ENCODE measurements around the gene HOXB6. TPM values are rescaled to one million over a fixed set of nuclear protein-coding genes. Genes with fewer than 3 reads are reported as not detected.

Gene HOXB6
- total RNA-seq, 1 donor from 2014 or later: 0.83 TPM

DNA sequence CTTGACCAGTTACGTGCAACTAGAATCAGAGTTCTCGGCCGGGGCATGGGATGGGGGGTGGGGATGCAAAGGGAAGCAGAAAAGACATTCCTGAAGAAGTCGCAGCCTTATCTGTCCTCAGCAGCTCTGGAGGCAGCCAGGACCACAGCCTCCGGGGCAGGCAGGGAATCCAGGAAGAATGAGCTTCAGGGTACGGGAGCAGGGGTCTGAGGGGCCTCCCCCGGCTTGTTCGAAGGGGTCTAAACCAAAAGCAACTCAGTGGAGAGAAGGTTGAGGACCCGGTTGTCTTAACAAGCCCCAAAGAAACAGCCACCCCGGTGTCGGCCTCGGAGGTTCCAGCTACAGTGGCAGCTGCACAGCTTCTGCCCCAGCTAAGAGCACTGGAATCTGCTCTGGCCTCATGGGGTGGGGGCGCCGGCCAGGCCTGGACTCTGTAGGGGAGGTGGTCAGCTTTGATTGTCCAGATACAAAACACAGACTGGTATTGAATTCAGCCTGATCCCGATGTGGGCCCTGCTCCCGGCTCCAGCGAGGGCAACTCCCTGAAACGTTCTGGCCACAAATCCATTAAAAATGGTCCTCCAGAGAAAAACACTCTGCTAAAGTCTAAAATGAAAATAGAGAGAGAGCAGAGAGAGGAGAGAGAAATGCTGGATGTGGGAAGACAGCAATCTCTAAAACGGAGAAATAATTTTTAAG lies 34.3 kb downstream of the HOXB6 start:
- ATAC-seq (peak; percentile 31), DNase-seq (ENCODE audit: low spot score) (no peak)

DNA sequence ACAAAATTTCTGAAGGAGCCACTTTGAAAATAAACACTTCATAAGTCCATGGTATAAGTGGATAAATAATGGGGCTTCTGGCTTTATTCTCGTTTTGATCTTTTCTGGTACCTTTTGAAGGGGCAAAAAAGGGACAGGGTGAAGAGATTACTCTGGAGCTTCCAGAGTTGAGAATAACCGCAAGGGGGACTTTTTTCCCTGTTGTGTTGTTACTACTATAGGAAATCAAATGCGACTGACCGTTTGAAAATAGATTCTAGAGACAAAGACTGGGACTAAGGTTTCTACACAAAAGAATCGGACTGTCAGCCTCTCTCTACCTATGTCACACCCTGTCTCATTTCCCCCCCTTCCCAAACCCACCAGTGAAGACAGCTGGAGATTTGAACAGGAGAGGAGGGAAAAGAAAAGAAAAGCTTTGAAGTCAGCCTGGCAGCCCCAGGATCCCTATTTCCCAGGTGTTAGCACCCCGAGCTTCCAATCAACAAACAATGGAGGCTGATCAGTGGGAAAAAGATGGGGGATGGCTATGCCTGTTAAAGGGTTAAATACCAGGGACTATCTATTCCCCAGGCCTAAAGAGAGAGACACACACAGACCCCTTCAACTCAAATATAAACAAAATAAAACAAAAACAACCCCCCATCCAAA lies 35.0 kb downstream of the HOXB6 start:
- ATAC-seq: no peak
- DNase-seq (ENCODE audit: low spot score): no peak

DNA sequence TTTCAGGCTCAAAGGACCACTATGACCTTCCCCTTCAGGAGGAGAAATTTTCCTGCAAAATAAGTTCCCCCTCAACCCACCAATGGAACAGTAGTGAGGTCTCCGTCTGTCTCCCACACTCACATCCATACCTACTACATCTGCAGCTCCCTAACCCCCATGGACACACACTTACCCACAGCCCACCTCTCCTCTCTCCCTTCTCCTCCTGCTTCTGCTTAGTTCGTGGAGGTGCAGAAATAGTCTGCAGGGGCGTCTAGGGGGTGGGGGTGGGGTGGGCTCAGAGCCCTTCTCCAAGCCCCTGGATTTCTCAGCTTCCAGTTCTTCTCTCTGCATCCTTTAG lies 35.6 kb downstream of the HOXB6 start:
- no peak for ATAC-seq
- no peak for DNase-seq (ENCODE audit: low spot score)

DNA sequence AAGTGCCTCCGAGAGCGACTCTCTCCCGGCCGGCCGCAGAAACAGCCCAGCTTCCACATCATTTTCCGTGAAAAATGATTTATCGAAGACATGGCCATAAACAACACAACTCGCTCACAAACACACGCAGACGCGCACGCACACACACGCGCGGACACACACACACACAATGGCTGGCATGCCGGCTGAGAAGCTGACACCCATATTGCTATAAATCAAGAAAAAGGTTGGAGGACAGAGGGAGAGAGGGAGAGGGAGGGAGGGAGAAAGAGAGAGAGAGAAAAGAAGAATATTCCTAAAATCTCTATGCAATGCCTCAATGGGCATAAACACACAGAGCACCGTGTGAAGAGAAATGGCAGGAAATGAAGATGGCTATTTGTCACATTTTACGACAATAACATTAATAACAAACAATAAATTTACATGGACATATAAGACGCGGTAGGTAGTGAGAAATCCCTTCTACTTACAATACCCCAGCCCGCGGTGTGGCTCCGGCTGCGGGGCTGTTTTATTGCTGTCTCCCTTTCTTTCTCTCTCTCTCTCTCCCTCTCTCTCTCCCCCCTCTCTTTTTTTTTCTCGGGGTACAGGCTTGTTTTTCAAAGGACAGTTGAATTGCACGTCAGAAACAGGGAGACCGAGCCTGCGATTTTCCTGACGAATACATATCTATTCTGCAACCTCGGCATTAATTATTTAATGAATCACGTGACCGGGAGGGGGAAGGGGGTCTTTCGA lies 36.1 kb downstream of the HOXB6 start:
- DNase-seq (ENCODE audit: low spot score) (no peak), ATAC-seq (no peak)

DNA sequence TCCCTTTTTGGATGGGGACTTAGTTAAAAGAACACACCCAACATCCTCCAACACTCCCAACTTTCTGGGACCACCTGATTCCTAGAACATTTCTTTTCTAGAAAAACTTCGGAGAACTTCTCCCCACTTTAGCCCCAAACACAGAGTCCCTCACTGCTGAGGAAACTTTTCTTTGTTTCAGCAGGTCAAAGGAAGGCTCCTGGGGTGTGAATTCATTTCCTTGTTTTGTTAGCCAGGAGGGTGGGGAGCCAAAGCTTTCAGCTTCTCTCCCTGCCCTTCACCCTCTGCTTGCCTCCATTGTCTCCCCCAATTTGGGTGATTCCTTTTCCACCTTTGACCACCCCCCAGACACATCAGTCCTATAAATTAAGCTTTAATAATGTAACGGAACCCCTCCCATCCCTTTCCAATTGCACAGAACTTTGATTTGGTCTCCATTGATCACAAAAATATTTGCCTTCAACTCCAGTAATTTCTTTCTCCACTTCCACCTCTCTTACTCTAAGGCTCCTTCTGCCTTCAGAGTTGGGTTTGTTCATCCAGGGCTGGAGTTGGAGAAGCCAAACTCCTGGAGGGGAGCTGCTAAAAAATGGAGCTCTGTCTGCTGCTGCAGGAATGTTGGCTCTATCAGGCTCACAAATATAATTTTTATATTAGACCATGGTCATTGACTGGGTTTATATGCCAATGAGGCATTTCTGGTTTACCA lies 37.0 kb downstream of the HOXB6 start:
- no peak for ATAC-seq
- no peak for DNase-seq (ENCODE audit: low spot score)

DNA sequence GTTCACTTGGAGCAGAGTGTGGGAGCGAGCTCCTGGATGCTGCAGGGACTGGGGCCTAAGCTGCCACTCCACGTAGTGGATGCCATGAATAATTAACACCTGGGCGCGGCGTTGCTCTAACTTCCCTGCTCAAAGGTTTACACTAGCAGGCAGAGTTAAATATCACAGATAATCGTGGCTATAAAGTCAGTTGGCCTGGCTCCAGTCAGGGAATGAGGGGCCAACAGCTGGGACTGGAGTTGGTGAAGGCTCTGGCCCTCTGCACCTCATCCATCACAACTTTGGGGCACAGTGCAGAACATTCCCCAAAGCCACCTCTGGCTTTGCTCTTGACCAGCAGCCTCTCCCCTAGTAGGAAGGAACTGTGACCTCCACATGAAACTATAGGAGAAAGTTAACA lies 37.6 kb downstream of the HOXB6 start:
- DNase-seq (ENCODE audit: low spot score): no peak
- no peak for ATAC-seq

DNA sequence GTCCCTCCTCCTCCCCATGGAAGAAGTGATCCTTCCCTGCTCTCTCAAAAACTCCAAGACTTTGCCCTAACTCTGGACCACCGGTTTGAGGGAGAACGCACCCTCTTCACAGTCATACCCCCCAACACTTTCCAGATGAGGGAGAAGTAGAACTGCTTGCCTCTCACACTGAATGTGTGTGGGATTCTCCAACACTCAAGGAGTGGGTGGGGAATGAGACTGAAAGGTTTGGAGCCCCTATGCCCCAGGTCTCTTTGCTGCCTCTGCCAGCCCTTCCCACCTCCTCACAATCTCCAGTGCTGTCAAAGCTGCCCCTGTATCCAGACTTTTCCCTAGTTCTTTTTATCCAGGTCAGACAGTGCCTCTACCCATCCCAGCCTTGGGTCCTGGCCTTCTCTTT lies 38.1 kb downstream of the HOXB6 start:
- no peak for DNase-seq (ENCODE audit: low spot score)
- no peak for ATAC-seq

DNA sequence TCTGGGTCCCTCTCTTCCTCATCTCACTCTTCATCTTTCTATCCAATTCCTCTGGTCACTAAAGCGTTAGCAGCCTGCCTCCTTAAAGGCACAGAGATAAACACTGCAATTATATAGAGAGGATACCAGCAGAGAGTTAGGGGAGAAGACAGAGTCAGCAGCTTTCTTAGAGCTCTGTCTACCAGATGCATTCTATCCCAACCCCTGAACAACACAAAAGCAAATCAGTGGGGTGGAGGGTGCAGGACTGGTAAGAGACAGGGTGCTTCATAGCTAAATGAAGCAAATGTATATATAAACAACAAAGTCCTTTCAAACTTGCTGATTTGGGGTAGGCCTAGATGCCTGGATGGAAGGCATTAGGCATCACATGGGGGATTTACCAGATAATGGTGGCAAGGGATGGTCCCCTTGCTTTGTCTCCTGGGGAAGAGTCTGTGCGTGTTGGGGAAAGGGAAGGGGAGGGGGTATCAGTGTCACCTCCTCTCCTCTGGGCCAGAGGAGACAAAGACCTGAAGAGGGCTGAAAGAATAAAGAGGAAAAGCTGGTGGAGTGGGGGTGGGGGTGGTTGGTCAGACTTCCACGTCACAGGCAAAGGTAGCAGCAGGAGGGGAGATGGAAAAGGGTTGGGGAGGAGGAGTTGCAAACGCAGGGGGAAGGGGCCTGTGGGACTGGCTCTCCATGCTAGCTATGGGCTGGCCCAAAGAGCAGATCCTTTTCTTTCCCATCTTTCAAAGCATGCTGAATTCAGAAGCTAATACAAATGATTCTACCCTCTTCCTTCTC lies 38.7 kb downstream of the HOXB6 start:
- no peak for DNase-seq (ENCODE audit: low spot score)
- ATAC-seq: no peak

DNA sequence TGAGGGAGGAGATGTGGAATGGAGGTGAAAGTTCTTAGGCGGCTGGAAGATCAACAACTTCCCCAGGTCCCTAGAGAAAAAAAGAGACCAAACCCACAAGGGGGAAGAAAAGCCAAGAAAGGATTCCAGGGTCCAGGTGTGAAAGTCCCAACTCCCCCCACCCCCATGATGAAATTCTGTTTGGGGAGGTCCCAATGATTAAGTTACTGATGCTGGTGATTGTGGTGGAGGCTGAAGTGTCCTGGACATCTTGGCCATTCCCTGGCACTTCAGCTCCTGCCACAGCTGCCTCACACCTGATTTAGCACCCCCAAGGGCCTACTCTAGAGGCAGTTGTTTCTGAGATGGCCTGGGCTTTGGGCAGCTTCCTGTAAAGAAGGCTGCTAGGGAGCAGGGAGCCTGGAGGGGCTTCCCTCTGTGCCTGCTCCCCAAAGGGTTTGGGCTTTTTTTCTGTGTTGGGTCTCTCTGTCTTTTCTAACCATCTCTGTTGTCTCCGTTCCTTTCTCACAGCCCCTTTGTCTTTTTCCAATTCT lies 39.7 kb downstream of the HOXB6 start:
- DNase-seq (ENCODE audit: low spot score) (no peak), ATAC-seq (no peak)

DNA sequence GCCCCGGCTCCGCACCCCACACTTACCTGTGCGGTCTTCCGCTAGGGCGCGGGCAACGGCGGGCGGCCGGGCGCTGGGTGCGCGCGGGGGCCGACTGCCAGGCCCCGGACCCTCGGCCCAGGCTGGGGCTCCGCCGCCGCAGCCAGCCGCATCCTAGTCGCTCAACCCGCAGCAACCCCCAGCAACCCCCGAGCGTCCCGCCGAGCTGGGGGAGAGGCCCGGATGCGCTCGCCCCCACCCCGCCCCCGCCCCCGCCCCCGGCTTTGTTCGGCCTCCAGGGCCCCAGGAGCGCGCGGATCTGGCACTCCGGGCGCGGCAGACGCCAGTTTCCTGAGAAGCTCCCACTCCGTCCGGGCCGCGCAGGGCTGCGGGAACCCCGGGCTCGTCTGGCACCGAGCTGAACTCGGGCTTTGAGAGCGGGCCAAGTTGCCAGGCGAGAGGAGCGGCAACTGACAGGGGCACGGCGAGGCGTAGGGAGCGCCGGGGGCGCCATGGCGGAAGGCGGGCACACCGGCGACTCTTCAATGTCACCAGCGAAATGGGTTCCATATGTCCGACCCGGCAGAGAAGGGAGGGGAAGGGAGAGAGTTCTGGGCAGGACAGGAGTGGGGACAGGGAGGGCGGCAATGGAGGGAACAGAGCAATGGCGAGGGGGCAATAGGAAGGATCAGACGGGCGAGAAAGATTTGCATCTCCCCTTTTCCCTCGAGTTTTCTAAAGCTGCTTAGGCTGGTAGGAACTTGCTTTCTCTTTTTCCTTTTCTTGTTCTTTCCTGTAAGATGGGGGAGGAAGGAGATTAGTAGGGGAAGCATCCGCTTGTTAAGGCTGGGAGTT lies 40.4 kb downstream of the HOXB6 start:
- ATAC-seq: peak; percentile 41
- DNase-seq (ENCODE audit: low spot score): no peak

DNA sequence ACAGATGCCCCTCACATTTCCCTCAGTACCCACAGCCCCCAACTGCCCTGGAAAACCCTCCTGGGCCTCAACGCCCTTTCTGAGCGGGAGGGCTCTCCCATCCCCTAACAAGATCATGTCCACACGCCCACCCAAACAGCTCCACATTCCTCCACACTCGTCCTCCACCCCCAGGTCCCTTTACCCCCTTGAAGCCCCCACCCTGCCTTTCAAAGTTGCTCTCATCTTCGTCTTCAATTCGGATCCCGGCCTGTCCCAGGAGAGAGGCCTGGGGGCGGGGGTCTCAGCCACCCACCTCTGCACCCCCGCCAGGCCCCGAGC lies 41.0 kb downstream of the HOXB6 start:
- DNase-seq (ENCODE audit: low spot score): no peak

DNA sequence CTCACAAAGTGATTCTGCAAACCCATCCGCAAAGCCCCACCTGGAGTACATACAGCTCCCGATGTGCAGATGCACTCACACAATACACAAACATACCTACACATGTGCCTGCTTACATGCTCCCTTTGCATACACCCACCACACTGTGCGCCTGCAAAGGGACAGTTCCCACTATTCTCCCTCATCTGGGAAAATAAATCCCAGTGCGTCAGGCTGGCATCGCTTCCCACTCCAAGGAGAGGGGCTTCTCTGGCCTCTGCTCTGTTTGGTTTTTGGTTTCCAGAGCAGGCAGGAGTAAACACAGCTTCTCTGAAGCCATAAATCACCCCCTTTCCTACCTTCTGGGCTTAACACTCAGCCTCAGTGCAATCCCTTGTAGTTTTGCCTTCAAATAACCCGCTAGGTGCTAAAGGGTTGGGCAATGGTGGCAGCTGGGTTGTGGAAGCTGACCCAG lies 41.4 kb downstream of the HOXB6 start:
- DNase-seq (ENCODE audit: low spot score) (no peak), ATAC-seq (no peak)

More for the DNA sequence above, 41.0 kb downstream of the HOXB6 start:
- no peak for ATAC-seq

DNA sequence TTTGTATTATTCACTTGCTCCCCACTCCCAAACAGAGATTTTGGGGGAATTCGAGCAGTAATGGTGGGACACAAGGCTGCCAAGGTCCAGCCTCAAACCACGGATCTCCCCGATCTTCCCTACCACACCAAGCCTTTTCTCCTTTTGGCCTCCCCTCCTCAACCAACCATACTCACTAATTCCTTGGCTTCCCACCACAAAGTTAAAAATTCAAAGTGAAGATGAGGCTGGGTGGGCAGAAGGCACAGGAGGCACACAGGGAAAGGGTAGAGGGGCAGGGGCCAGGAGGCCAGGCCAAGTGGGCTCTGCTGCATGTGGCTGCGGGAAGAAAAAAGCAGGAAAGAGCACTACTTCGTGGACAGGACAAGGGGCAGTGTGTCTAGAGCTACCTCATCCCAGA lies 41.9 kb downstream of the HOXB6 start:
- DNase-seq (ENCODE audit: low spot score) (no peak), ATAC-seq (no peak)

DNA sequence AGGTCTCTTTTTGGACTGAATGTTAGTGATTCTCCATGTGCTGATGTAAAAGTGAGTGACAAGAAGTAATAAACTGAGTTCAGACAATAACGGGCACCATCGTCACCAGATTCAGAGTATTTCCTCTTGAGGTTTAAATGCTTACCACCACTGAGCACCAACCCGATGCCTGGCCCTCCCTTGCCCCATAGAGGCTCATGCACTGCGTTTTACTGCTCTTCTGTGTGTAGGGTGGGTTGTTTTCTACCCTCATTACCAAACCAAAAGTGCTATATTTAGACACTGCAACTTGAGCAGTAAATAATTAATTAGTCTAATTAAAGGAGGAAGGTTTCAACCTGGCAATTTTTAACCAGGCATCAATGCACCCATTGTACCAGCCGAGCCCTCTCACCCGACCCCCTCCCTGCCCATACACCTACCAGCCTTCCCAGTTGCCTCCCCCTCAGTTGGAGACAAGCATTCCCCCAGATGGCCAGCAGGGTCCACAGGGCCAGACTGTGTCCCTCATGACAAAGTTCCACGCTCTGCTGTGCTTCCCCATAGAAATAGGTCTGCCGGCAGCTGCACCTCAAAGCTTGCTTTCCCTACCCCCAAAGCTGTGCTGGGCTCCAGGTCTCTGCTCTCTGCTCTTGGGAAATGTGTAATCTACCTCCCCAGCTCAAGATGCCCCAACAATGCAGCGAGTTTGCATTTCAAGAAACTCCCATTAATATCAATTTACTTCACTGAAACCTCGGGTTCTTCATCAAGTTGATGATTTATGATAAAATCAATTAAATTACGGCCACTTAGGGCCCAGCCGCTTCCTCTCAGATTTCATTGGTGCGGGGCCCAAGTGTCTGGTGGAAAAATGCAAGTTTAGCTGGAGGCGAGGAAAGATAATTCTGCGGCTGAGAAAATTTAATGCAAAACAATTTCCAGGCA lies 42.6 kb downstream of the HOXB6 start:
- DNase-seq (ENCODE audit: low spot score) (no peak), ATAC-seq (no peak)

DNA sequence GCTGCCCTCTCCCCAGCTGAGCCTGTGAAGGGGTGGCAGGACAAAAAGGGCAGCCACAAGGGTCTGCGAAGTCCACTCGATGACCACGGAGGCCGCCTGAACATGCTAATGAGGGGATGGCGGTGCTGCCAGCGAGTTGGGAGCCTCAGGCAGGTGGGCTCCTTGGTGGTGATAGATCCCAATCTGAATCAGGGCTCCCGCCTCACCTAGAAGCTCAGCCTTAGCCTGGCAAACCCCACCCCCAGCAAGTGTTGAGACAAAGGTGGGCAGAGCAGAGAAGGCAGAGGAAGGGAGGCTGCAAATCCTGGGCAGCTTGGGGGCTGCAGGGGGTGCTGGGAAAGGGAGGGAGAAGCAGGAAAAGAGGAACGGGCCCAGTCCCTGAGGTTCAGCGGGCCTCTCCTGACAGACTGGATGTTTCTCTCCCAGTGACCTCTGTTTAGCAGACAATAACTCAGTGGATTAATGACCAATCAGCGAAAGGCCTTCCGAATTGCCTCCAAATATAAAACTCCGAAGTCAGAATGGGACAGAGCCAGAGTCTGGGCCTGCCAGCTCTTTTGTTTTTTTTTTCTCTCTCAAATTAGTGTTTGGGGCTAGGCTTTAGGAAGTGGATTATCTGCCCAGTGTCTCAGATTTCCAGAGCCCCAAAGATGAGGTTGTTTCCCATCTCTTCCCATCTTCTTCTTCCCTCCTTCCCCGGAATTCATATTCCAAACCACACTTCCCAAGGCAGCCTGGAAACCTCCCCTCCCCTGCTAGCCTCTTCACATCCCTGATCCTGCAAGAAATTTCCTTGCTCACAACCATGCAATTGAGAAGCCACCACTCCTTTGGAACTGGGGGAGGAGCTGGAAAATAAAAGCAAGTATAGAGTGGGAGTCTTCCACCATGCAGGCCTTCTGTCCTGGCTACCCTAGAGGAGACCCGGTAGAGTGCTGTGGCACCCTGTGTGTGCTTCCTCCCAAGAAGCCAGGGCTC lies 44.7 kb downstream of the HOXB6 start:
- DNase-seq (ENCODE audit: low spot score): no peak

DNA sequence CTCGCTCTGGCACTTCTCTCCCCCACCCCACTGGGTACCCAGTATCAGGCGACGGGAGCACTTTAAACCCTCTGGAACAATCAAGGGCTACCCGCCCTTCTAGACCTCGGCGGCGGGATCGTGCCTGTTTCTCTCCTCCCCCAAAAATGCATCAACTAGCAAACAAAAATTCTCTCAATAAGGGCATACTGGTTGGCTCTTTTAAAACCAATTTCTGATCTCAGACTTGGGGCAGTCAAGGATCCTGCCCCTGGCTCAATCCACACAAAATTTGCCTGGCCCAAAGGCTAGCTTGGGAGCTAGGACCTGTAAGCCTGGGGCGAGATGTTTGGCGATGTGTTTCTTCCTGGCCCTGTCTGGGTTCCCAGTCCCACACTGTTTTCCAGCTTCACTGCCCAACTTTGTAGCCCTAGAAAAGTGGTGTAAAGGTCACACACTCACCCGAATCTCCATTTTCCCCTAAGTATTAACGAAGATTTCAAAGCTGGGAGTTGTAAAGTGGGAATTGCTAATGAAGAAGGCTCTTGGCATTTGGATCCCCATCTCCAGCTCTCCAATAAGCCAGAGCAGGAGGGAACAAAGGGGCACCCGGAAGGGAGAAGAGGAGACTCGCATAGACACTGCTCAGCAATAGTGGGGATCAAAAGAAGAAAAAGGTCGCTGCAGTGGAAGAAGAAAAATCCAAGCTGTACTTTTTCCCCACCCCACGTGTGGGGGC lies 45.5 kb downstream of the HOXB6 start:
- DNase-seq (ENCODE audit: low spot score): no peak
- no peak for ATAC-seq

More for the DNA sequence above, 44.7 kb downstream of the HOXB6 start:
- peak; percentile 9 for ATAC-seq

DNA sequence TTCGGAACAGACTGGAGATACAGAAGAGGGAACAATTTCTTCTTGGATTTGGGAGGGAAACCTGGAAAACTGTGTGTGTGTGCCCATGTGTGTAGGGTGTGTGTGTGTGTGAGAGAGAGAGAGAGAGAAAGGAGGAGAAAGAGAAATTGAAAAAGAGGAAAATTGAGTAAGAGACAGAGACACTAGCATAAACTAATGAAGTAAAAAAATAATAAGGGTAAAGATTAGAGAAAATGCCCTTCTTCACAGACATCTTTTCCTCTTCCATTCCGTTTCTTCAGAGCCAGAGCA lies 46.0 kb downstream of the HOXB6 start:
- DNase-seq (ENCODE audit: low spot score) (no peak), ATAC-seq (no peak)

Data from left lobe of liver (tissue), 2 donors.